GM12801 (cell line): ENCODE results near the gene ATP10A.

Source experiments
- CTCF ChIP-seq: IDR thresholded peaks from one replicate; pipeline ENCODE4 v1.5.1; 2011; ENCODE audit warnings: control low read depth; ENCODE audit not compliant: insufficient read length; ENCODE audit errors: extremely low read depth

The ATP10A gene

GRCh38 chr15:25863968-25864580, 947 bp upstream of the ATP10A start:
- TF ChIP-seq CTCF: no peak

GRCh38 chr15:25862472-25863110, 536 bp downstream of the ATP10A start:
- no peak for TF ChIP-seq CTCF

- TF ChIP-seq CTCF: no peak
Measured at GRCh38 chr15:25862071-25862471, 1.1 kb downstream of the ATP10A start.

- TF ChIP-seq CTCF: no peak
Measured at GRCh38 chr15:25860885-25861866, 2.0 kb downstream of the ATP10A start.

GRCh38 chr15:25859838-25860645, 3.1 kb downstream of the ATP10A start:
- no peak for TF ChIP-seq CTCF

- no peak for TF ChIP-seq CTCF
Measured at GRCh38 chr15:25858952-25859760, 4.0 kb downstream of the ATP10A start.
